ENCODE results near the gene THRSP.

DNA sequence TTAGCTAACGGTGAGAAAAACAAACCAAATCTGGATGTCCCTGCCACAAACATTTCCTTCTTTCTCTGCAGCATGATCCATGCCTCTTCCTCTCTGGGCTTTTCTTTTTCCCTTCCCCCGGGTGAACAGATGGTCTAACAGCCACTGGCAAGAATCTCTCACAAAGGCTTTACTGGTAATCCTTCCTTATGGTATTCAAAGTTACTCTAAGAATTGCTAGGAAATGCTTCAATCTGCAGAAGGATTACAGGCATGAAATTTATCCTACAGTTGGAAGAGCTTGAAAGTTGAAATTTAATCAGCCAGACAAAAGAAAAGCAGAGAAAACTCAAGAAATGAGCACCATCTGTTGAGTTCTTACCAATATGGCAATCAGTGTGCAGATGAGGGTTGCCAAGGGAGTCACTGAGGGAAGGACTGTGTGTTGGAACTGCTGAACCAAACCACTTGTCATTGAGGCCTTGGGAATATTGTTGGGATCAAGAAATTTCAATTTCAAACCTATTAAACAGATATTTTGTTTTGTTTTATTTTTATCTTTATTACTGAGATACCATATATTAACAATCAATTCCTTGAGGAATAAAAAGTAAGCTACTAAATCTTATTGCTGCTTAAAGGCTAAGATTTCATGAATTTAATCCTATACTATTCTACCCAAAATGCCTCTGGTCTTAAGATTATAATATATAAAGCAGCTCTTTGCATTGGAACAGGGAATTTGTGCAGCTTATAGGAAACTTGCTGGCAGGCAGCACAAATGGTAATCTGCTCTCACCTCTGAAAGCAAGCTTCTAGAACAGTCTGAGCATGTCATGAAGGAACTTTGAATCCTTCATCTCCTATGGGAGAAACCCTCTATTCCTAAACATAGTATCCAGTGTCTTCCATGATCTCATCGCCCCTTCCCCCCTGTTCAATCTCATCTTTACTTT is 45.7 kb downstream of the THRSP start:
- TF ChIP-seq, protein P1, sequence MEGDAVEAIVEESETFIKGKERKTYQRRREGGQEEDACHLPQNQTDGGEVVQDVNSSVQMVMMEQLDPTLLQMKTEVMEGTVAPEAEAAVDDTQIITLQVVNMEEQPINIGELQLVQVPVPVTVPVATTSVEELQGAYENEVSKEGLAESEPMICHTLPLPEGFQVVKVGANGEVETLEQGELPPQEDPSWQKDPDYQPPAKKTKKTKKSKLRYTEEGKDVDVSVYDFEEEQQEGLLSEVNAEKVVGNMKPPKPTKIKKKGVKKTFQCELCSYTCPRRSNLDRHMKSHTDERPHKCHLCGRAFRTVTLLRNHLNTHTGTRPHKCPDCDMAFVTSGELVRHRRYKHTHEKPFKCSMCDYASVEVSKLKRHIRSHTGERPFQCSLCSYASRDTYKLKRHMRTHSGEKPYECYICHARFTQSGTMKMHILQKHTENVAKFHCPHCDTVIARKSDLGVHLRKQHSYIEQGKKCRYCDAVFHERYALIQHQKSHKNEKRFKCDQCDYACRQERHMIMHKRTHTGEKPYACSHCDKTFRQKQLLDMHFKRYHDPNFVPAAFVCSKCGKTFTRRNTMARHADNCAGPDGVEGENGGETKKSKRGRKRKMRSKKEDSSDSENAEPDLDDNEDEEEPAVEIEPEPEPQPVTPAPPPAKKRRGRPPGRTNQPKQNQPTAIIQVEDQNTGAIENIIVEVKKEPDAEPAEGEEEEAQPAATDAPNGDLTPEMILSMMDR (IDR thresholded peaks at IDR 0.05; ENCODE audit: insufficient read depth, low read length, poor library complexity, severe bottlenecking) = no peak
- no peak for TF ChIP-seq EZH2phosphoT487 (conservative IDR thresholded peaks at IDR 0.05; ENCODE audit: low read length)

Data from SU-DHL-6 (cell line).